Left renal cortex interstitium (tissue), 4 donors: Measurements from ENCODE around the gene CNTNAP2. TPM values are rescaled to one million over a fixed set of nuclear protein-coding genes. Genes with fewer than 3 reads are reported as not detected.
"Not testable (repeated sequence)": the region's sequence is repeated elsewhere in the genome, so short reads cannot be mapped to it uniquely, and the experiment has no call there.

Experiments
- DNase-seq, 4 donors: peaks; one replicate each; pipeline ENCODE4 v3.0.0-alpha.2; 2013; ENCODE audit warnings: low read depth in 4 of 4, low spot score in 2 of 4, missing footprints in 1 of 4
- polyA plus RNA-seq, 4 donors: library from polyadenylated mRNA; unstranded; fragments of 120-200 nt; gene quantifications; one replicate each; pipeline ENCODE4 v1.2.1, GENCODE V29; 2013; ENCODE audit not compliant: insufficient read length in 4 of 4

The CNTNAP2 gene
- polyA plus RNA-seq, 4 donors, result 22.3 to 27.6 (median 27.1) TPM

DNA sequence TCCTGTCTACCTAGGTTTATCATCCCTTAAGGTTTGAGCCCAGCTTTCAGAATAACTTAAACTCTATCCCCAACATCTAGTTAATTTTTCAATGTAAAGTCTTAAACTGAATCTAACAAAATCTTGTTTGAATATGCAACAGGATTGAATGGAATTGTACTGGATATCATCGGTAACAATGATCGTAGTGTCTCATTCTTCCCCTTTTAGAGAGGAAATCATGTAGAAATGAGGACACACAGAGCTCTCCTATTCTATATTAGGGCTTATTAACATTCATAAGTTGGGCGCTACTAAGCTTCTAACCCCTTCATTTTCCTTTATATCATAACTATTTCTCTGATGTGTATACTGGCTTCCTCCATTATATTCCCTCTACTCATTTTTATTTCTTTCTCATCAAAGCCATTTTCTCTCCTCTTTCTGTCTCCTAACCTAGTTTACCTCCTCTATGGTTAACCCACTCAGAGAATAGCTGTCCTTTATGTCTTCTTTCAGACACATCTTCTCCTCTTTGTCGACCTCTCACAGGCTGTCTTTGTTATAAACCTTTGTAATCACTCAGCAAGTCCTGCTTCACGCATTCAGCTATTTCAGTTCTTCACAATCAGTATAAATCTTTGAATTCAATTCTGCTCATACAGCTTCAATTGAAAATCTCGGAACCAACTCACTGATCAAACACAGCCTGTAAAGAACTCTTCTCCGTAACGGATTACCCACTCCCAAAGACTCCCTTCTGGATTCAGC, 1455.0 kb downstream of the CNTNAP2 start:
- DNase-seq, result no peak

DNA sequence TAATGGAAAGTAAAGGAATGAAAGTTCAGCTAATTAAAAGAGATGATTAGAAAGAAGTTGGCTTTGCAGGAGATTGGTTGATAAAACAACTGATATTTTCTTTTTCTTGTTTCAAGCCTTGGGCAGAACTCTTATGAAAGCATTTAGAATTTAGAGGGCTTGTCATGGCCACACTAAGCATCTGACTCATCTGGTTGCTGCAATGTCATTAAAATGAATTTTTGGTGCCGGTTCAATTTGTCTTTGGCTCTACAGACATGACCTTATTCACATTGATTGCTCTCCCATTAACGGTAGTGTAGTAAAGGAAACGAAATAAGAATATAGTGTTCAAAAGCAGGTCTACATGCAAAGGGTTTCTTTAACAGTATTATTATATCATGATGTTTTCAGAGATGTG, 1461.6 kb downstream of the CNTNAP2 start:
- DNase-seq, result no peak

DNA sequence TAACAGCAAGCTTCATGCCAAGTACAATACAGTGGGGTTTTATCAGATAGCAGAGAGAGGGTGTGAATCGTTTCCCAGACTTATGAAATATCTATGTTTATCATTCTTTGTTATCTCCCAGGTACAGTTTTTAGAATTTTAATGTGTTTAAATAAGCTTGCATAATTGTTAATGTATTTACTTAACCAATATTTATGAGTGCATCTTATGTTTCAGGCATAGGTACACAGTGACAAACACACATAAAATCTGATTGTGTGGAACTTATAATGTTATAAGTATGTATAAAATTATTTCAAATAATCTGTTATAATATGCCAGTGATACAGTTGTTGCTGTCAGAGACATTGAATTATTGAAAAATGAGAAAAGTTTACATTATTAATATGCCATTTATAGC, 1462.5 kb downstream of the CNTNAP2 start:
- DNase-seq, result no peak

DNA sequence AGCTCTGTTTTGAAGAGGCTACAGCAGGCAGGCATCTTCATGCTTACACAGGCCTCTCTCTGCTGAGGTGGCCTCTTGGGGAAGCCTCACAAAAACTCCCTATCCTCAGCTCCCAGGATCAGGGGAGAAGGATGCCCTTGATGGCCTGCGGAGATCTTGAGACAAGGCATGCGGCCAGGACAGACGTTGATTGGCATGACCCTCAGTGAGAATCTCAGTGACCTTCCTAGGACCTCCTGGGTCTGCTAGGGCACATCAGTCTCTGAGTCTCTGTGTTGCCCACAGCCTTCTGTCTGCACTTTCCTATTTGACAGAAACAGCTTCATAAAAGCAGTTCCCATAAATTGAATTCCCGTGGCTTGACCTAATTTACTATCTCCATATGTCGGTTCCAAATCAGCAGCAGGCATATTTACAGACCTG, 1468.2 kb downstream of the CNTNAP2 start:
- DNase-seq, result no peak

DNA sequence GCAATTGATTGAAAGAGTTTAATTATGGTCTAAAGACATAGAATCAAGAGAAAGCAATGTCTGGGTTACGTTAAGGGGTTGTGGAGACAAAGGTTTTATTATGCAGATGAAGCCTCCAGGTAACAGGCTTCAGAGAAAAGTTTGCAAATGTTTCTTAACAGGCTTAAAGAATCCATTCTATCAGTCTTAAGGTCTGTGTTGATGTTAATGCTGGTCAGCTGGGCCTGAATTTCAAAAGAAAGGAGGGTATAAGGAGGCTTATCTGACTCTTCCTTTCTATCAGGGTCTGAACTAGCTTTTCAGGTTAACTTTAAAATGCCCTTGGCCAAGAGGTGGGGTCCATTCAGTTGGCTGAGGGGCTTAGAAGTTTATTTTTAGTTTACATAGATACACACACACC, 1469.5 kb downstream of the CNTNAP2 start:
- DNase-seq, result no peak

DNA sequence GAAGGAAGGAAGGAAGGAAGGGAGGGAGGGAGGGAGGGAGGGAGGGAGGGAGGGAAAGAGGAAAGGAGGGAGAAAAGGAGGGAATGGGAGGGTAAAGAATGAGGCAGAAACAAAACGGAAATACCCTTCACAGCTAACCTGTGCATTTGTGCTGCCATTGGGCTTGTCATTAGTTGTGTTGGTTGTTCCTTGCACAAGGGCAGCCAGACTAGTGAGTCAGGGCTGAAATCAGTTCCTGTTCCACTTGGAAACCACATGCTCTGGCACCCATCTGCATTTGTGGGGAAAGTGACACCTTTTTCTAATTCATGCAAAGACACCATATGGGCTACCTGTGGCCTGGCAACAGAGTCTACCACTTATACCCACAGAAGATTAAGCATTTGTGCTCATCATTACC, 1469.9 kb downstream of the CNTNAP2 start:
- no peak for DNase-seq

DNA sequence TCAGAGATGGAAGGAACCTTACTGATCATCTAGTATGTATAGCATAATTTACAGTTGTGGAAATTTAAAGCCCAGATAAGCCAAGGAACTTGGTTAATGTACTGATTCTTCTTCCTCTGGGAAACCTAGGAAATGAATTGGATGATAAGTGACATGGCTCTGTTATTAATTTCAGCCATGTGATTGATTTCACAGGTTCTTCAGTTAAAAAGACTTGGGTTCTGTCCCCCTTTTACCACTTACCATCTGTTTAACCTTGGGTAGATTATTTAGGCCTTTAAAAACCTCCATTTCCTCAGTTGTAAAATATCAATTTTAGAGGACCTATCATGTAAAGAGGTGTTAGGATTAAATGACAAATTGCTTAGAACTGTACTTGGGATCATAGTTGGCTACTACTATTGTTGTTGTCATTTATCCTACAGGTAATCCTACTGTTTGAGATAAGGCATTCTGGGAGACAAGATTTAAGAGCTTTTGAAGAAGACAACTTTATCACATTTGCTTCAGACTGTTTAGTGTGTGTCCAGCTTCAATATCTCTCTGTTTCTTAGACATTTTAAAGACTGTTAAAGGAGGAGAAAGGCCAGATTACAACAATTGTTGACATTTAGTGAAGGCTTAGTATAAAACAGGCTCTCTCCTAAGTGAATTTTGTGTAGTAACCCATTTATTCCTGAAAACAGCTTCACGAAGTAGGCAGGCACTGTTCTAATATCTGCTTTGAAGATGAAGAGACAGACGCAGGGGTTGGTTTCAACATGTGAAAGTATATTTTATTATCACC, 1476.9 kb downstream of the CNTNAP2 start:
- DNase-seq, result no peak

DNA sequence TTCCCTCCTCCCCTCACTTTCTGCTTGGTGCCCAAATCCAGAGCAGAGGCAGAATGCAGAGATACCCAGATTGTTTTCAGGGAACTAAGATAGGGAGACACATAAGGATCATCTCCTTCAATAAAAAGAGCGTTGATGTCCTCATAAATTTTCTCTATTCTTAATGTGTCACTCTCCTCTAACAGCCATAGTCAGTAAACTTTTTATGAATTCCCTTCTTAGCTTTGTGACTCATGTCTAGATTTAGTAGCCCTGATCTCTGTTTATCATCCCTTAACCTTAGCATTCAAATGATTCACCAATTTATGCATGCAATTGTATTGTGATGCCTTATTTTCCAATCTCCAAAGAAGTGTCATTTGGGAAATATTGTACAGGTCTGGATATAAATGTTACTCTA, 1478.4 kb downstream of the CNTNAP2 start:
- DNase-seq, result no peak

DNA sequence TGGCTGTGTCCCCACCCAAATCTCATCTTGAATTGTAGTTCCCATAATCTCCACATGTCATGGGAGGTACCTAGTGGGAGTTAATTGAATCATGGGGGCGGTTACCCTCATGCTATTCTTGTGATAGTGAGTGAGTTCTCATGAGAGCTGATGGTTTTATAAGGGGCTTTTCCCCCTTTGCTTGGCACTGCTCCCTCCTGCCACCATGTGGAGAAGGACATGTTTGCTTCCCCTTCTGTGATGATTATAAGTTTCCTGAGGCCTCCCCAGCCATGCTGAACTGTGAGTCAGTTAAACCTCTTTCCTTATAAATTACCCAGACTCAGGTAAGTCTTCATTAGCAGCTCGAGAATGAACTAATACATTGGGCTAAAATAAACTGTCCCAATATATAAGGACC, 1482.1 kb downstream of the CNTNAP2 start:
- not testable (repeated sequence) for DNase-seq

DNA sequence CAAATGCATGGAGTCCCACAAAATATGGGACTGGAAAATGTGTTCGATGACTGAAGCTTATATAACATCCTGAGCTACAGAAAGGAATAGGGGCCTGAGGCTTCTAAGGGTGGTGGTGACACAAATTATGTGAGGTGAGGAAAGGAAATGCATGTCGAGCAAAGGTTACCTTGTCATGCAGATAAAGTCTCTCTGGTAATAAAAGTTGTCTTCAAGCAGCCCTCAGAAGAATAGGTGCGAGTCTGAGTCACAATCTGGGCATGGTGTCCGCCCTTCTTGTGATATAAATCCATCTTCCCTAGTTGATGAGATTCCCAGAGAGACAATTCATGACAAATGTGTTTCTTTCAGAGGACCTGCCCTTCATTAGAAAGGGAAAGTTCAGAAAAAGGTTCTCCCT, 1488.7 kb downstream of the CNTNAP2 start:
- no peak for DNase-seq

DNA sequence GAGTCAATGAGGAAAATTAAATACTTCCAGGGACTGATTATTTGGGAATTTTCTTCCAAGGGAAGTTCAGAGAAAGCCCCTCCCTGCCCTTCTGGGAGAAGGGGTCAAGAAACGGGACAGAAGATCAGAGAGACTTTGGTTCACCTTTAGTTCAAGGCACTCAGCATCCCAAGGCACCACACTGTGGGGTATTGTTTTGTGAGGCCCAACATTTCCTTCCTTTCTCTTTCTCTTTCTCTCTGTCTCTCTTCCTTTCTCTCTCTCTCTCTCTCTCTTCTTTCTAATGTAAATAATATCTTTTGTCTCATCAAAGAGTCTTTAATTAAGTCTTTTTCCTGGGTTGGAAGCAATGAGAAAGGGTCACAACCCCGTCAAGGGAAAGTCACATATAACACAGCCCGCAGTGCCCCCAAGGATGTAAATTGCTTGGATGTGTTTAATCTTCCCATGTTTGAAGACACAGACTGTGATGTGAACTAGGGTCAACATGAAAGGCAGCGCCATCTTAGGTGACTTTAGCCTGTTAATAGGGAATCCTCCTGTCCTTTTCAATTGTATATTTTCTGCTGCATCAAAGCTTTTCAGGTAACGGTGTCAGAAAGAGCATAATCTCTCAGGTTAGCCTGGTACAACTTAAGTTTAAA, 1490.7 kb downstream of the CNTNAP2 start:
- no peak for DNase-seq

DNA sequence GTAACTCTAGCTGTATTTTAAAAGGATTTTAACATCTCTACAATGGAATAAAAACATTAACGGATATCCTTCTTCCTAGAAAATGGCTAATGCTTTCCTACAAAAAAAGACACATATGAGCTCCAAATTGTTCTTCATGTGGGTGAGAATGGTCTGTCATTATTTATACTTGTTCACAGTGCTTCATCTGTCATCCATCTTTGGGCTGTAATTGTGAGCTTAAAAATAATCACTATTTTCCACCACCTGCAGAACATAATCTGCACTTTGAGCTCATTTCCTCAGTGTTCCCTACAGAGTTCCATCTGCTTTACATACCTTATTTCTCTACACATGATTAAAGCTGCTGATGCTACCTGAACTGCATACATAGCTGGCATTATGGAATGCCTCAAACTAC, 1494.8 kb downstream of the CNTNAP2 start:
- DNase-seq, result no peak

DNA sequence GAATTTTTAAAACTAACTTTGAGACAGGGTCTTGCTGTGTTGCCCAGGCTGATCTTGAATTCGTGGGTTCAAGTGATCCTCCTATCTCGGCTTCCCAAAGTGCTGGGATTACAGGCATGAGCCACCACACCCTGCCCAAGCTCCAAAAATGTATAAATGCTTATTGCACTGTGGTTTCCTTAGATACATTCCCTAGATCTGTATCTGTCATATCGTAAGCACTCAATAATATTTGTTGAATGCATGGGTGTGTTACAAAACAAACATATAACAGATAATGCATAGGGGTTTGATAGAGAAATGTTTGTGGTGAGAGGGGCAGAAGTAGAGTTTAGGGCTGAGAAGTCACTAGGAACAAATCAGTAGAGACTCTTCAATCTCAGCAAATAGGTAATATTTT, 1518.7 kb downstream of the CNTNAP2 start:
- no peak for DNase-seq

DNA sequence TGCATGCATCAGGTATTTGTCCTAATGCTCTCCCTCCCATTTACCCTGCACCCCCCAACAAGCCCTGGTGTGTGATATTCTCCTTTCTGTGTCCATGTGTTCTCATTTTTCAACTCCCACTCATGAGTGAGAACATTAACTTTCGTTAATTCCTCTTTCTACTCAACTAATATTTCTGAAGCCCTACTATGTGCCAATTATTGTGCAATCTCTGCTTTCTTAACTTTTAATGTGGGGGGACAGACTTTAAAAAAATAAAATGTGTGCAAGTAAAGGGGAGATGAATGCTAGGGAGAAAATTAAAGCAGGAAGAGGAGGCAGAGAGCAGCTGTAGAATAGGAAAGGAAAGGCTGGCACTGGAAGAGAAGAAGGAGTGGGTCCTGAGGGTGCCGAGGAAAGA, 1520.0 kb downstream of the CNTNAP2 start:
- DNase-seq, result no peak

DNA sequence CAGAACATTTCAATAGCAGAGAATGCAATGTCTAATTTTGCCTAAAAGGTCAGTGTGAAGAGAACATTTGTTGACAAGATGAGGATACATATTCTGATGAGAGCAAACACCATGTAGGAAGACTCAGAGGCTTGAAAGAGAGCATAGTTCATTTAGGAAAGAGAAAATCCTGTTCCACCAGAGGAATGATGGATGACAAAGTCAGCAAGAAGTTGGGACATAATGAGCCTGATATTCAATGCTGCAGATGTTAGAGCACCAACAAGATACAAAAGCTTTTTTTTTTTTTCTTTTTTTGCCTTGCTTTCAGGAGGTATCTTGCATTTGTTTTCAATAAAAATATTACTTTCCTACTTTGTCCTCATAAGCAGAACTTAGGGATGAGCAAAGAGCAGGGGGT, 1522.0 kb downstream of the CNTNAP2 start:
- DNase-seq, result no peak

DNA sequence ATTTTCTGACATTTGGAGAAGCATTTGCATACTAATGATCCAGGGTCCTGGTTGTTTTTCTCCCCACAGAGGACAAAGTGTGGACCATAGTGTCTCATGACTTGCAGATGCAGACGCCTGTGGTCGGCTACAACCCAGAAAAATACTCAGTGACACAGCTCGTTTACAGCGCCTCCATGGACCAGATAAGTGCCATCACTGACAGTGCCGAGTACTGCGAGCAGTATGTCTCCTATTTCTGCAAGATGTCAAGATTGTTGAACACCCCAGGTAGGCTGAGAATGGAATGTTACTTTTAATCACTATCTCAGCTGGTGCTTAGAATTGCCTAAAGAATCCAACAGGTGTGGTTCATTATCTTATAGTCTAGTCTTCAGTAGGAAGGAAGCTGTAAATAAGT, 1522.4 kb downstream of the CNTNAP2 start:
- DNase-seq, result no peak

DNA sequence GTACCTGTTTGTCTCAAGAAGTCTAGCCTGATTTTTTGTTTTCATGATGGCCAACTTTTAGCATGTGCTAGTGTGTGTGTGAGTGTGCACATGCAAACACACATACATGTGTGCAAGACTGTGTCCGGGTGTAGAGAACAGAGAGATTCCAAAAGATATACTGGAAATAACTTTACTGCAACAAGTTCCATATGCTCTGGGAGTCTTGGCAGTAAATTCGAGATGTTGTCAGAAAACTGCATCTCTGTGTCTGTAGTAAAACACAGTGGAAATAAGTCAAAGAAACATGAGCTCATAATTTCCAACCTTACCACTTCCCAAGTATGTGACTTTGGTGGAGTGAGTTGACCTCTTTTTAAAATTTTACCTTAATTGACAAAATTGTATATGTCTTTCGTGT, 1523.2 kb downstream of the CNTNAP2 start:
- no peak for DNase-seq

DNA sequence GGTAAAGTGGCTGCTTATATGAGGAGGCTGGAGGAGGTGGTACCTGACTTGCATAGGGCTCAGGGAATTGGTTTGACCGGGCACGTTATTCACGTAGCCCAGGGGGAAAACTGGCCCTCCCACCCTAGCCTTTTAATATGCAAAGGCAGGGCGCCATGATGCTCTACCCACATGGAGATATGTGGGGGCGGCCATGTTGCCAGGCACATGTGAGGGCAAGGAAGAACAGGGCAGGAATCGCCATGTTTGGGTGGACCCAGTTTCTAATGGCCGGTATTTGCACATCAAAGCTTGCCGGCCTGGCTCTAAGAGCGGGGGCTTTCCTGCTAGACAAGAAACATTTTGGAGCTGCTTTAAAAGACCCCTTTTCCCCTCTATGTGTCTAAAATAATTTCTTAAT, 1524.2 kb downstream of the CNTNAP2 start:
- no peak for DNase-seq

DNA sequence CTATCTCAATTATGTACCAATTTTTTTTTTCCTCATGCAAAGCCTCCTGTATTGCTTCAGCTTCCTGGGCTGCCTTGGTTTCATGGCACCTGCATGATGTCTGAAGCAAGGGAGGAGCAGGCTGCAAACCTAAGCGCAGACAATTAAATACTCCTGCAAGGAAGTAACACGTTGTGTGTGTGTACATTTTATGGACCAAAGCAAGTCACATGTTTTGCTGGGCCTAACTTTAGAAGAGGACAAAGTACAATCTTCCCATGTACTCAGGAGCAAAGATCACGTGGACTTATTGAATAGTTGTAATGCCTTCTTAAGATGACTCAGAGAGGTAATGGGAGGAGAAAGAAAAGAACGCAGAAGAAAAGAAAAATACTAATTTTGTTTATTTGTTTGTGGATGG, 1530.0 kb downstream of the CNTNAP2 start:
- DNase-seq, result no peak

DNA sequence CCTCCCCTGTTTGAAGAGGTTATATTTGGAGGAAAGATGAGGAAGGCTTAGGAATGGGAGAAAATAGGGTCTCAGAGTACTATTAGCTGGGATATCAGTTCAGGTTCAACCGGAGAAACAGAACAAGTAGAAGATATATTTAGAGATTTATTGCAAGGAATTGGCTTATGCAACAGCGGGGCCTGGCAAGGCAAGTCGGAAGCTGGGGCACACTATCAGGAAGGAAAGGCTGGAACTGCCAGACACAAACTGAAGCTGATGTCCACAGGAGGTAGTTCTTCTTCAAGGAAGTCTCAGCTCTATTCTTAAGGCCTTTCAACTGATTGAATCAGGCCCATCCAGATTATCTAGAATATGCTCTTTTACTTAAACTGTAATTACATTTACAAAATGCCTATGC, 1534.4 kb downstream of the CNTNAP2 start:
- no peak for DNase-seq

DNA sequence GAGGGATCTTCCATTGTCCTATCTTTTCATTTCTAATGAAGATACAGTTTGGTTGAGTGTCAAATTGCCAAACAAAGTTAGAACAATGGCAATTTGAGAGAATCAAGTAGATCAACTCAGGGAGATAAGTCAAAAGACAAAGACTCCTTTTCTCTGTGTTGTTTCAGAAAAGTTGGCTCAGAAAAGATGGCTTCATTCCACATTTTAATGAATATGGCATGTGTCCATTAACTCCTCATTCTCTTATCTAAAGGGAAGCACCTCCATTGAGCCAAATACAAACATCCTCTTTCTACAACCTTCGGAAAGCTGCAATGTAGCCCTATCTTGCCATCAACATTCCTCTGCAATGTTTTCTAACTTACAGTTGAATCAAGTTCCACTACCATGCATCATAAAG, 1535.0 kb downstream of the CNTNAP2 start:
- no peak for DNase-seq

DNA sequence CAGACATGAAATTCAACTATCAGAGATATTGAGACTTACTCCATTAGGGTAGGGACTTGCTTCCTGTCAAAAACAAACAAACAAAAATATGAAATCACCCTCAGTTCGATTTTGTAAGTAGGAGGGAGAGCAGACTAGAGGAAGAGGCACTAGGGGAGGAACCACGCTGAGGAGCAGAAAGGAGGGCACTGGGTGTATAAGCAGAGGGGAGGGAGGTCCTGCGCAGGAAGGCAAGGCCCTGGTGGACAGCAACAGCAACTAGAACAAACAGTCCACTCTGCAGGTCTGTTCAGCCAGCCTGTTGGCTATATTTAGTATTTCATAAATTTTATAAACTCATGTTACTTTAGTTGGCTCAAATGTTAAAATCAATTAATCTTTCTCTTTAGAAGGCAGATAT, 1536.9 kb downstream of the CNTNAP2 start:
- no peak for DNase-seq
